Osteoblast (primary cell): Measurements from ENCODE around the gene KIF16B. TPM values are rescaled to one million over a fixed set of nuclear protein-coding genes. Genes with fewer than 3 reads are reported as not detected.
"Not testable (repeated sequence)": the region's sequence is repeated elsewhere in the genome, so short reads cannot be mapped to it uniquely, and the experiment has no call there.

Experiments used
- DNase-seq: peaks from one replicate; pipeline ENCODE4 v3.0.0; 2011; ENCODE audit warnings: low spot score, mixed read lengths; ENCODE audit not compliant: insufficient read length; ENCODE audit errors: missing footprints
- H2AFZ ChIP-seq: 2 replicates; pipeline ENCODE4 v1.6.0; 2011; ENCODE audit warnings: mild to moderate bottlenecking, low read length
- H3K27ac ChIP-seq: 2 replicates; pipeline ENCODE4 v1.5.1; 2011; ENCODE audit warnings: mild to moderate bottlenecking, low read depth, low read length, moderate library complexity
- H3K27me3 ChIP-seq: 2 replicates; pipeline ENCODE4 v1.6.0; 2012; ENCODE audit warnings: mild to moderate bottlenecking, control low read depth, inconsistent platforms, low read length, moderate library complexity; ENCODE audit not compliant: insufficient read depth
- H3K36me3 ChIP-seq: 2 replicates; pipeline ENCODE4 v1.5.1; 2011; ENCODE audit warnings: mild to moderate bottlenecking, low read length, control low read depth, moderate library complexity; ENCODE audit not compliant: insufficient read depth
- H3K4me1 ChIP-seq: 2 replicates; pipeline ENCODE4 v1.5.1; 2011; ENCODE audit warnings: mild to moderate bottlenecking, low read length, control low read depth, moderate library complexity; ENCODE audit not compliant: insufficient read depth
- H3K4me2 ChIP-seq: 2 replicates; pipeline ENCODE4 v1.6.0; 2011; ENCODE audit warnings: mild to moderate bottlenecking, low read length; ENCODE audit not compliant: insufficient read depth
- H3K4me3 ChIP-seq: fragments of 200-600 bp; sonication (generic); 3 replicates; pipeline ENCODE4 v1.5.1; 2012; ENCODE audit warnings: mild to moderate bottlenecking, low read length, inconsistent platforms; ENCODE audit not compliant: insufficient read depth
- H3K79me2 ChIP-seq: 2 replicates; pipeline ENCODE4 v1.6.0; 2012; ENCODE audit warnings: mild to moderate bottlenecking, low read length, control low read depth, inconsistent platforms; ENCODE audit not compliant: insufficient read depth
- H3K9me3 ChIP-seq: 2 replicates; pipeline ENCODE4 v1.5.1; 2011; ENCODE audit warnings: low read depth, low read length, control low read depth
- H4K20me1 ChIP-seq: 2 replicates; pipeline ENCODE4 v1.6.0; 2012; ENCODE audit warnings: mild to moderate bottlenecking, low read length, control low read depth; ENCODE audit not compliant: insufficient read depth
- total RNA-seq: library from RNA; depleted of rRNA; stranded (reverse); fragments of >200 nt; gene quantifications from 2 replicates; pipeline ENCODE4 v1.2.3, GENCODE V29; 2012
- TF ChIP-seq, protein P1 (sequence below): IDR thresholded peaks from 2 replicates; pipeline ENCODE4 v1.5.1; 2011; ENCODE audit warnings: mild to moderate bottlenecking, low read depth, low read length, moderate library complexity; ENCODE audit errors: extremely low read depth

The KIF16B gene
- total RNA-seq, 1 donor, result 9.0 TPM

DNA sequence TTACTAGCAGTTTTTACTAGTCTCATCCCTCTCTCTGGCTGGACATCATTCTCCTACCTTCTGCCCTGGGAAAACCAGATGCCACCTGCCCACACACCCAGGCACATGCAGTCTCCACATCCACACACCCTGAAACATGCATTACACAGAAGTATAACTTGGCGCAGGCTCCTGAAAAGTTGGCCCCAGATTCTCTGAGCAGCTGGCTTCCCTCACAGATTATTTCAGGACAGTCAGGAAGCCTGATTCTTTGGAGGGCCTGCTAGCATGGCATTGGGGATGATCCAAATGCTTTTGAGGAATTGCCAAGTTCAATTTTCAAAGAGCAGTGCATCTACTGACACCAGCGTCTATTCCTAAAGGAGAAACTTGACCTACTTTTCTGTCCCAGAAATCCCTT is 27.8 kb upstream of the KIF16B start:
- TF ChIP-seq, protein P1, sequence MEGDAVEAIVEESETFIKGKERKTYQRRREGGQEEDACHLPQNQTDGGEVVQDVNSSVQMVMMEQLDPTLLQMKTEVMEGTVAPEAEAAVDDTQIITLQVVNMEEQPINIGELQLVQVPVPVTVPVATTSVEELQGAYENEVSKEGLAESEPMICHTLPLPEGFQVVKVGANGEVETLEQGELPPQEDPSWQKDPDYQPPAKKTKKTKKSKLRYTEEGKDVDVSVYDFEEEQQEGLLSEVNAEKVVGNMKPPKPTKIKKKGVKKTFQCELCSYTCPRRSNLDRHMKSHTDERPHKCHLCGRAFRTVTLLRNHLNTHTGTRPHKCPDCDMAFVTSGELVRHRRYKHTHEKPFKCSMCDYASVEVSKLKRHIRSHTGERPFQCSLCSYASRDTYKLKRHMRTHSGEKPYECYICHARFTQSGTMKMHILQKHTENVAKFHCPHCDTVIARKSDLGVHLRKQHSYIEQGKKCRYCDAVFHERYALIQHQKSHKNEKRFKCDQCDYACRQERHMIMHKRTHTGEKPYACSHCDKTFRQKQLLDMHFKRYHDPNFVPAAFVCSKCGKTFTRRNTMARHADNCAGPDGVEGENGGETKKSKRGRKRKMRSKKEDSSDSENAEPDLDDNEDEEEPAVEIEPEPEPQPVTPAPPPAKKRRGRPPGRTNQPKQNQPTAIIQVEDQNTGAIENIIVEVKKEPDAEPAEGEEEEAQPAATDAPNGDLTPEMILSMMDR, result no peak
- H3K27me3 ChIP-seq, result no peaks in the 10 kb centered on the region
- no peak for DNase-seq
- no peaks in the 10 kb centered on the region for H4K20me1 ChIP-seq
- no peak overlapping the region for H3K27ac ChIP-seq
- H3K4me2 ChIP-seq, result no peak overlapping the region
- no peak overlapping the region for H2AFZ ChIP-seq
- no peaks in the 10 kb centered on the region for H3K4me1 ChIP-seq
- H3K4me3 ChIP-seq, result no peak overlapping the region
- no peaks in the 10 kb centered on the region for H3K36me3 ChIP-seq
- no peaks in the 10 kb centered on the region for H3K79me2 ChIP-seq
- no peaks in the 10 kb centered on the region for H3K9me3 ChIP-seq

DNA sequence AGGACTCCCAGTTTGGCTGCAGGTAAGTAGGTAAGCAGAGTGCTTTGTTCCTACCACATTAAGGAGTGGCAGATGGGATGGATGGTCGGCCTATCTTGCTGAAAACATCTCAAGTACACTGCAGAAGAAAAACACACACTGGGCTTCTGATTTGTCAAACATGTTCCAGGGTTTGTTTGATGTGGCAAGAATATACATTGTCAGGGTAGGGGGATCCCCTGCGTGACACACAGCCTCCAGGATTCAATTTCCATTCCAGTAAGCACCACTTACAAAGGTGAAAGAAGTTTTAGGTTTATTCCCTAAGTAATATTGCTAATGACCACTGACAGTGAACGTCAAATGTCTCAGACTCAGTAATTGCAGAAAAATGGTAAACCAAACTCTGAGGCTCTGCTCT is 26.0 kb upstream of the KIF16B start:
- no peak for DNase-seq
- Histone ChIP-seq H3K4me3 (no peak overlapping the region), H2AFZ (no peak overlapping the region), H3K4me1 (no peaks in the 10 kb centered on the region), H3K4me2 (no peak overlapping the region), H4K20me1 (no peaks in the 10 kb centered on the region), H3K27ac (no peak overlapping the region), H3K79me2 (no peaks in the 10 kb centered on the region), H3K27me3 (peaks cover 6% of the 10 kb centered on the region), H3K36me3 (no peaks in the 10 kb centered on the region), H3K9me3 (no peaks in the 10 kb centered on the region)
- TF ChIP-seq, protein P1, result no peak

DNA sequence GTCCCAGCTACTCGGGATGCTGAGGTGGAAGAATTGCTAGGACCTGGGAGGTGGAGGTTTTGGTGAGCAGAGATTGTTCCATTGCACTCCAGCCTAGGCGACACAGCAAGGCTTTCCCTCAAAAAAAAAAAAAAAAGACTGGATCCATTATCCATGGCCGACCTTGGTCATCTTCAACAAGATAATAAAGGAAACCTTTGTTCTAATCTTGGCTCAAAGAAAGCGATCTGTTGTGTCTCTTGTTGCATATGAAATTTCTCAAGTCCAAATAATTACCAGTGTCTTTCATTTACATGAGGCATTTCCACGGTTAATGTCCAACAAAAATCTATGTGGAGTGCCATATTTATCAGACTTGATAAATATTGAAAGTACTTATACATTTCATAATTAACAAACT is 23.7 kb upstream of the KIF16B start:
- Histone ChIP-seq H2AFZ (no peak overlapping the region), H3K4me2 (no peak overlapping the region), H3K79me2 (no peaks in the 10 kb centered on the region), H3K27me3 (peaks cover 11% of the 10 kb centered on the region), H3K4me3 (no peak overlapping the region), H3K36me3 (no peaks in the 10 kb centered on the region), H4K20me1 (no peaks in the 10 kb centered on the region), H3K9me3 (no peaks in the 10 kb centered on the region), H3K4me1 (no peaks in the 10 kb centered on the region), H3K27ac (no peak overlapping the region)
- TF ChIP-seq, protein P1, result no peak
- DNase-seq, result no peak

DNA sequence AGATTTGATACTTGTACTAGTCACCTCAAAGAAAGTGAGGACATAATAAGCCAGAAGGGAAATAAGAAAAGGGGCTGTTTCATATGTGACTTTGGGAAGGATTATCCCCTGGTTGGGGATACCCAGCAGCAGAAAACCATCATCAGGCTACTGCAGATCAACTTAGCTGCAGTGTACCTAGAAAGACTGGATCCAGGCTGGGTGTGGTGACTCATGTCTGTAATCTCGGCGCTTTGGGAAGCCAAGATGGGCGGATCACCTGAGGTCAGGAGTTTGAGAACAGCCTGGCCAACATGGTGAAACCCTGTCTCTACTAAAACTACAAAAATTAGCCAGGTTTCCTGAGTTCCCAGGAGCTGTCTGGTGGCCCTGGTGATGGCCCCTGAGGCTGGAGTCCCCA is 23.2 kb upstream of the KIF16B start:
- DNase-seq, H3K4me1 ChIP-seq: not testable (repeated sequence)

More for the DNA sequence above, 23.2 kb upstream of the KIF16B start:
- not testable (repeated sequence) for H3K9me3 ChIP-seq, H3K36me3 ChIP-seq, H4K20me1 ChIP-seq, H3K4me3 ChIP-seq, H3K4me2 ChIP-seq, H3K27ac ChIP-seq, H3K79me2 ChIP-seq, H2AFZ ChIP-seq
- H3K27me3 ChIP-seq, result peaks cover 11% of the 10 kb centered on the region
